ENCODE measurements around the gene ETNK1. TPM values are rescaled to one million over a fixed set of nuclear protein-coding genes. Genes with fewer than 3 reads are reported as not detected.

ETNK1 gene
- total RNA-seq, 1 experiment from 2014 or later = 70.1 TPM

- no peak overlapping the region for H3K4me3 Mint-ChIP-seq
- H3K4me1 Mint-ChIP-seq = peaks cover 3 to 4% of the 10 kb centered on the region in 2 experiments; a peak in 3 of 4 replicates
- H3K9me3 Mint-ChIP-seq = peaks cover 0 to 3% of the 10 kb centered on the region in 2 experiments; a peak in 2 of 5 replicates
- Histone ChIP-seq H3K9ac (ENCODE audit: extremely low read depth, insufficient read length, low read length) (no peak overlapping the region), H2BK12ac (ENCODE audit: insufficient read length, low read depth, low read length) (no peak overlapping the region), H3K56ac (ENCODE audit: insufficient read length, low read depth, low read length) (no peak overlapping the region), H4K5ac (ENCODE audit: insufficient read length, low read depth, low read length) (no peak overlapping the region), H2AK5ac (ENCODE audit: insufficient read length, low read length) (no peak overlapping the region), H2BK120ac (ENCODE audit: low read depth, low read length, poor library complexity, severe bottlenecking) (no peak overlapping the region), H2BK15ac (ENCODE audit: low read depth, low read length) (no peak overlapping the region), H3K79me2 (ENCODE audit: insufficient read depth, low read length) (no peaks in the 10 kb centered on the region), H3K4ac (ENCODE audit: low read depth, low read length) (no peak overlapping the region), H3K23me2 (ENCODE audit: insufficient read length, low read depth, low read length, poor library complexity, severe bottlenecking) (no peaks in the 10 kb centered on the region), H2BK20ac (ENCODE audit: low read depth, low read length, poor library complexity, severe bottlenecking) (no peak overlapping the region), H4K91ac (ENCODE audit: insufficient read length, low read depth, low read length) (no peak overlapping the region), H3T11ph (ENCODE audit: low read length) (no peak overlapping the region), H3K4me1 (ENCODE audit: insufficient read depth, low read length) (no peaks in the 10 kb centered on the region; the same call in 1 of the 2 replicates), H3K9me3 (ENCODE audit: control insufficient read depth, low read depth, low read length) (no peaks in the 10 kb centered on the region), H3K27ac (ENCODE audit: insufficient read length, low read depth, low read length) (no peak overlapping the region), H3K79me1 (ENCODE audit: insufficient read depth, low read depth, low read length, poor library complexity, severe bottlenecking) (no peaks in the 10 kb centered on the region), H3K4me2 (ENCODE audit: insufficient read depth, insufficient read length, low read length) (no peak overlapping the region), H2AFZ (ENCODE audit: low read length) (no peak overlapping the region), H3K23ac (ENCODE audit: insufficient read length, low read depth, low read length) (no peak overlapping the region), H3K27me3 (ENCODE audit: insufficient read depth, low read length) (no peaks in the 10 kb centered on the region), H3K18ac (ENCODE audit: insufficient read length, low read depth, low read length) (no peak overlapping the region), H2BK5ac (ENCODE audit: insufficient read length, low read length) (no peak overlapping the region), H4K8ac (replicated peaks; ENCODE audit: insufficient read length, low read depth, low read length) (no peak overlapping the region), H3K14ac (ENCODE audit: insufficient read depth, low read length) (no peak overlapping the region), H4K20me1 (ENCODE audit: control insufficient read depth, insufficient read depth, insufficient read length) (no peaks in the 10 kb centered on the region)
- H3K27ac Mint-ChIP-seq = no peak overlapping the region
- H3K27me3 Mint-ChIP-seq (ENCODE audit: low read depth) = no peaks in the 10 kb centered on the region
- no peak for TF ChIP-seq CTCF (conservative IDR thresholded peaks at IDR 0.05)
- no peak for DNase-seq
- WGBS (ENCODE audit: extremely low coverage, insufficient read length, low lambda C conversion rate) = no CpG with 5 or more reads among the region's 1 CpG
- H3K36me3 Mint-ChIP-seq (ENCODE audit: insufficient read depth in 1 of 3, low read depth in 3 of 3) = peaks cover 0 to 7% (median 3%) of the 10 kb centered on the region in 3 experiments; a peak in 4 of 7 replicates
Observed at GRCh38 chr12:22576065-22576464, 48.9 kb upstream of the ETNK1 start.
